Measurements from ENCODE around the gene THOC6.

- TF ChIP-seq FOXK2 (IDR thresholded peaks at IDR 0.05) (no peak), BHLHE40 (IDR thresholded peaks at IDR 0.05; ENCODE audit: borderline replicate concordance) (no peak)
Observed at GRCh38 chr16:3003582-3004270, 20.1 kb upstream of the THOC6 start.
